Neuronal stem cell (in vitro differentiated cells): ENCODE data around the gene CTDP1.

Experiments used
- DNase-seq: peaks from one replicate; pipeline ENCODE4 v3.0.0-alpha.2; 2013; ENCODE audit warnings: low spot score
- H2AFZ ChIP-seq: one replicate; pipeline ENCODE4 v1.6.1; 2013; ENCODE audit warnings: mild to moderate bottlenecking, low read length, inconsistent platforms
- H2AK5ac ChIP-seq: 2 replicates; pipeline ENCODE4 v1.6.1; 2013; ENCODE audit warnings: low read depth, mild to moderate bottlenecking, inconsistent platforms, low read length, moderate library complexity, mixed read lengths
- H2BK120ac ChIP-seq: 2 replicates; pipeline ENCODE4 v1.6.1; 2013; ENCODE audit warnings: low read depth, mild to moderate bottlenecking, inconsistent platforms, low read length, moderate library complexity, mixed read lengths
- H2BK12ac ChIP-seq: one replicate; pipeline ENCODE4 v1.6.1; 2013; ENCODE audit warnings: low read length, inconsistent platforms
- H2BK15ac ChIP-seq: 2 replicates; pipeline ENCODE4 v1.6.1; 2013; ENCODE audit warnings: mild to moderate bottlenecking, low read length, inconsistent platforms, mixed read lengths
- H2BK5ac ChIP-seq: one replicate; pipeline ENCODE4 v1.6.1; 2013; ENCODE audit warnings: inconsistent platforms, mild to moderate bottlenecking, low read length, moderate library complexity
- H3K14ac ChIP-seq: one replicate; pipeline ENCODE4 v1.6.1; 2013; ENCODE audit warnings: low read length, inconsistent platforms
- H3K18ac ChIP-seq: 2 replicates; pipeline ENCODE4 v1.6.1; 2013; ENCODE audit warnings: low read length, inconsistent platforms
- H3K23ac ChIP-seq: 2 replicates; pipeline ENCODE4 v1.6.1; 2013; ENCODE audit warnings: low read depth, mild to moderate bottlenecking, mixed read lengths, low read length, inconsistent platforms; ENCODE audit not compliant: poor library complexity
- H3K27ac ChIP-seq: replicated peaks from 3 replicates; pipeline ENCODE4 v1.5.1; 2013; ENCODE audit warnings: low read length, inconsistent platforms
- H3K27me3 ChIP-seq, 3 experiments: 2 replicates each; pipeline ENCODE4 v1.6.1; 2013; ENCODE audit warnings: low read length in 3 of 3, mild to moderate bottlenecking in 2 of 3, inconsistent platforms in 1 of 3, low read depth in 1 of 3, mixed read lengths in 1 of 3, moderate library complexity in 1 of 3; ENCODE audit not compliant: control insufficient read depth in 3 of 3, insufficient read depth in 3 of 3
- H3K36me3 ChIP-seq, 2 donors: replicated peaks in 1 of 2; 2 replicates each; pipeline ENCODE4 v1.6.1; 2013; ENCODE audit warnings: low read length in 2 of 2; ENCODE audit not compliant: control insufficient read depth in 2 of 2, insufficient read depth in 2 of 2
- H3K4ac ChIP-seq: 2 replicates; pipeline ENCODE4 v1.6.1; 2013; ENCODE audit warnings: inconsistent platforms, mild to moderate bottlenecking, low read length, moderate library complexity
- H3K4me1 ChIP-seq, 2 donors: 1 replicate in 1 of 2; 2 replicates in 1 of 2; pipeline ENCODE4 v1.6.1; 2013; ENCODE audit warnings: low read length in 2 of 2, low read depth in 1 of 2; ENCODE audit not compliant: control insufficient read depth in 2 of 2, insufficient read depth in 1 of 2
- H3K4me2 ChIP-seq: one replicate; pipeline ENCODE4 v1.6.1; 2013; ENCODE audit warnings: mild to moderate bottlenecking, low read length, inconsistent platforms; ENCODE audit not compliant: insufficient read depth, poor library complexity, severe bottlenecking
- H3K4me3 ChIP-seq, 2 donors: 2 replicates each; pipeline ENCODE4 v1.5.1; 2013; ENCODE audit warnings: low read length in 2 of 2, mild to moderate bottlenecking in 2 of 2, inconsistent platforms in 1 of 2, moderate library complexity in 1 of 2
- H3K79me1 ChIP-seq: one replicate; pipeline ENCODE4 v1.6.1; 2013; ENCODE audit warnings: low read depth, mild to moderate bottlenecking, inconsistent platforms, low read length, moderate library complexity
- H3K9ac ChIP-seq: one replicate; pipeline ENCODE4 v1.6.1; 2013; ENCODE audit warnings: mild to moderate bottlenecking, low read depth, low read length, inconsistent platforms; ENCODE audit not compliant: poor library complexity
- H3K9me3 ChIP-seq, 2 donors: replicated peaks in 1 of 2; 2 replicates each; pipeline versions ENCODE3 to v1.6.1; 2013; ENCODE audit warnings: low read length in 2 of 2, mild to moderate bottlenecking in 2 of 2, inconsistent platforms in 1 of 2, low read depth in 1 of 2, mixed read lengths in 1 of 2, moderate library complexity in 1 of 2; ENCODE audit not compliant: control insufficient read depth in 2 of 2, insufficient read depth in 1 of 2
- H4K8ac ChIP-seq: one replicate; pipeline ENCODE4 v1.6.1; 2013; ENCODE audit warnings: low read depth, mild to moderate bottlenecking, inconsistent platforms, low read length, moderate library complexity
- H4K91ac ChIP-seq: one replicate; pipeline ENCODE4 v1.6.1; 2013; ENCODE audit warnings: low read length, low read depth, mild to moderate bottlenecking, inconsistent platforms; ENCODE audit not compliant: poor library complexity
- WGBS, 2 donors: extraction: QIAGEN DNeasy Blood & Tissue Kit; methylation state at CpG; one replicate each; pipeline ENCODE4 v1.1.7; 2013; ENCODE audit warnings: missing lambda C conversion rate in 2 of 2, mixed read lengths in 1 of 2; ENCODE audit not compliant: insufficient read length in 2 of 2, insufficient replicate concordance in 1 of 2; ENCODE audit errors: extremely low coverage in 2 of 2; 5-methylcytosine and 5-hydroxymethylcytosine counted together

CTDP1 gene

DNA sequence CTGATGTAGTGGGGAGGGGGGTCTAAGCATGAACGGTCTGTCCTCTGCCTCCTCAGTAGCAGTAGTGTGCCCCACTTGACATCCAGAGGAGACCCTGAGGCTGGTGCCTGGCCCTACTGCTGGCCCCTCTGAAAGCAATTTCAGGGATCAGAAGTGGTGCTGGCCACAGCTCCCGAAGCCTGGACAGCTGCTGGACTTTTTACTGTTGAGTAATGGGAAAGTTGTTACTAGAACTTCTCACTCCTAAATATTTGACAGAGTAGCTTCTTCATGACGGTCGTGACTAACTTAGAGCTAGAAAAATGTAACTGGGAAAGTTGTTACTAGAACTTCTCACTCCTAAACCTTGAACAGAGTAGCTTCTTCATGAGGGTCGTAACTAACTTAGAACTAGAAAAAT, 23.3 kb downstream of the CTDP1 start:
- H2BK120ac ChIP-seq, result no peak overlapping the region
- H3K23ac ChIP-seq, result no peak overlapping the region
- H3K4me1 ChIP-seq, result peaks cover 0 to 1% of the 10 kb centered on the region in 2 donors
- H3K18ac ChIP-seq, result no peak overlapping the region
- no peak overlapping the region for H3K9ac ChIP-seq
- no peak overlapping the region for H2BK15ac ChIP-seq
- no peak overlapping the region for H3K14ac ChIP-seq
- H3K27ac ChIP-seq, result no peak overlapping the region
- H3K9me3 ChIP-seq, result peaks cover 0 to 3% of the 10 kb centered on the region in 2 donors
- H2AK5ac ChIP-seq, result no peak overlapping the region
- H2BK12ac ChIP-seq, result no peak overlapping the region
- peaks cover 37 to 77% of the 10 kb centered on the region in 2 donors for H3K36me3 ChIP-seq
- H4K91ac ChIP-seq, result no peak overlapping the region
- H4K8ac ChIP-seq, result no peak overlapping the region
- H3K4me3 ChIP-seq, result peak overlapping the region in 1 of 2 donors; percentile 36
- no CpG with 5 or more reads among the region's 5 CpGs for WGBS, 2 donors
- no peak overlapping the region for H3K4ac ChIP-seq
- no peak overlapping the region for H2AFZ ChIP-seq
- H3K79me1 ChIP-seq, result peaks cover 8% of the 10 kb centered on the region
- H3K27me3 ChIP-seq, result no peaks in the 10 kb centered on the region
- H2BK5ac ChIP-seq, result no peak overlapping the region
- H3K4me2 ChIP-seq, result no peak overlapping the region
- no peak for DNase-seq

DNA sequence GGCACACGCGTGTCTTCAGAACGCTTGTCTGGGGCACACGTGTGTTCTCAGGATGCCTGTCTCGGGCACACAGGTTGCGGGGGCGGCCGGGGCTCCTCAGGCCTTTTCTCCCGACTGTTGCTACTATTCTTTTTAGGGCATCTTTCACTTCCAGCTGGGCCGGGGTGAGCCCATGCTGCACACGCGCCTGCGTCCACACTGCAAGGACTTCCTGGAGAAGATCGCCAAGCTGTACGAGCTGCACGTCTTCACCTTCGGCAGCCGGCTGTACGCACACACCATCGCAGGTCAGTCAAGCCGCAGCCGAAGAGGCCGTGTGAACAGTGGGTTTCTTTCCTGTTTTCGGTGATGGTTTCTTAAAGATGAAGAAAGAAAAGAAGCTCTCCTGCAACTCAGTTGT, 25.0 kb downstream of the CTDP1 start:
- Histone ChIP-seq H4K91ac (no peak overlapping the region), H2BK12ac (no peak overlapping the region), H2AFZ (no peak overlapping the region), H3K23ac (peak overlapping the region; percentile 96), H3K27ac (no peak overlapping the region), H3K9ac (no peak overlapping the region), H2BK120ac (no peak overlapping the region), H3K4me1 (peaks cover 0 to 1% of the 10 kb centered on the region in 2 donors), H3K36me3 (peaks cover 35 to 76% of the 10 kb centered on the region in 2 donors), H3K4me2 (peak overlapping the region; percentile 0), H3K14ac (peak overlapping the region; percentile 84), H3K9me3 (peaks cover 0 to 3% of the 10 kb centered on the region in 2 donors), H3K79me1 (peaks cover 6% of the 10 kb centered on the region), H4K8ac (no peak overlapping the region), H2BK15ac (no peak overlapping the region), H3K4ac (no peak overlapping the region), H2AK5ac (no peak overlapping the region), H2BK5ac (no peak overlapping the region), H3K4me3 (no peak overlapping the region), H3K18ac (no peak overlapping the region), H3K27me3 (no peaks in the 10 kb centered on the region)
- no peak for DNase-seq
- WGBS, 2 donors, result no CpG with 5 or more reads among the region's 24 CpGs

DNA sequence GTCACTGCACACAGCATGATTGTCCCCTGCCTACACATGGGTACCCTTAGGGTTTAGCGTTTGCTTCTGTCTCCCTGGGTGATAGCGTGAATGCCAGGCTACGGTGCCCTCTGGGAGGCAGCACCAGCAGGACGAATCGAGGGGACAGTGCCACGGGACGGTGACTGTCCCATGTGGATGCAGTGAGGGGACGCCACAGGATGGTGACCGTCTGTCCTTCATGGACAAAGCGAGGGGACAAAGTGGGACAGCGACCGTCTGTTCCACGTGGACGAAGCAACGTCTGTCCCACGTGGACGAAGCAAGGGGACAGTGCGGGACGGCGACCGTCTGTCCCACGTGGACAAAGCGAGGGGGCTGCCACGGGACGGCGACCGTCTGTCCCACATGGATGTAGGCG, 25.7 kb downstream of the CTDP1 start:
- Histone ChIP-seq H2BK120ac (no peak overlapping the region), H3K9me3 (peaks cover 0 to 3% of the 10 kb centered on the region in 2 donors), H3K23ac (peak overlapping the region; percentile 62), H3K27me3 (no peaks in the 10 kb centered on the region), H3K9ac (no peak overlapping the region), H3K4me3 (peak overlapping the region in 1 of 2 donors; percentile 37), H3K79me1 (peaks cover 6% of the 10 kb centered on the region), H3K27ac (no peak overlapping the region), H3K4ac (no peak overlapping the region), H3K4me2 (no peak overlapping the region), H3K36me3 (peaks cover 29 to 76% of the 10 kb centered on the region in 2 donors), H2AK5ac (no peak overlapping the region), H2AFZ (no peak overlapping the region), H3K18ac (peak overlapping the region; percentile 19), H3K14ac (peak overlapping the region; percentile 25), H4K91ac (no peak overlapping the region), H4K8ac (no peak overlapping the region), H2BK5ac (no peak overlapping the region), H3K4me1 (peaks cover 0 to 1% of the 10 kb centered on the region in 2 donors), H2BK12ac (no peak overlapping the region), H2BK15ac (no peak overlapping the region)
- no peak for DNase-seq
- no CpG with 5 or more reads among the region's 28 CpGs for WGBS, 2 donors

DNA sequence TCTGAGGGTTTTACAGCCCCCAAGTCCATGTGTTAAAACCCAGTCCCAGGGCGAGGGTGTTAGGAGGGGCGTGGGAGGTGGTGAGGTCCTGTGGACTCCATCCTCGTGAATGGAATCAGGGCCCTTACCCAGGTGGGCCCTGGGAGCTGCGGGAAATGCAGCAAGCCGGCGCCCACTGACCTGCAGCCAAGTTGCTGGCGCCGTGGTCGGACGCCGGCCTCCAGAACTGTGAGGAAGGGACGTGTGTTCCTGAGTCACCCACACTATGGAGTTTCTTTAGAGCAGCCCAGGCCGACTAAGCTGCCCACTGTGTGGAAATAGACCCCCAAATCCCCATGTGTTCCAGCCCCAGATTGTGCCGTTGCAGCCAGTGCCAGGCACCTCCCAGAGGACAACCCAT, 26.4 kb downstream of the CTDP1 start:
- Histone ChIP-seq H3K14ac (no peak overlapping the region), H3K18ac (no peak overlapping the region), H3K4me1 (peaks cover 0 to 1% of the 10 kb centered on the region in 2 donors), H3K27ac (no peak overlapping the region), H2BK12ac (no peak overlapping the region), H3K36me3 (peaks cover 26 to 75% of the 10 kb centered on the region in 2 donors), H3K4me3 (no peak overlapping the region), H3K23ac (no peak overlapping the region), H3K79me1 (peaks cover 6% of the 10 kb centered on the region), H2BK120ac (no peak overlapping the region), H2BK5ac (no peak overlapping the region), H3K9me3 (peaks cover 0 to 3% of the 10 kb centered on the region in 2 donors), H3K4ac (no peak overlapping the region), H3K27me3 (no peaks in the 10 kb centered on the region), H4K91ac (no peak overlapping the region), H3K4me2 (no peak overlapping the region), H2BK15ac (no peak overlapping the region), H4K8ac (no peak overlapping the region), H2AFZ (no peak overlapping the region), H3K9ac (no peak overlapping the region), H2AK5ac (no peak overlapping the region)
- WGBS, 2 donors, result no CpG with 5 or more reads among the region's 14 CpGs
- no peak for DNase-seq
